ENCODE measurements around the gene ANGPTL8. TPM values are rescaled to one million over a fixed set of nuclear protein-coding genes. Genes with fewer than 3 reads are reported as not detected.
A peak's percentile ranks its signal among the peaks of the same experiment; 100 is the strongest.

ANGPTL8 gene
- total and polyA plus RNA-seq, 2 of the 13 experiments (the other 11 are each of a cell fraction or from before 2014, with no cell fraction given) = 27.3 to 243 TPM

DNA sequence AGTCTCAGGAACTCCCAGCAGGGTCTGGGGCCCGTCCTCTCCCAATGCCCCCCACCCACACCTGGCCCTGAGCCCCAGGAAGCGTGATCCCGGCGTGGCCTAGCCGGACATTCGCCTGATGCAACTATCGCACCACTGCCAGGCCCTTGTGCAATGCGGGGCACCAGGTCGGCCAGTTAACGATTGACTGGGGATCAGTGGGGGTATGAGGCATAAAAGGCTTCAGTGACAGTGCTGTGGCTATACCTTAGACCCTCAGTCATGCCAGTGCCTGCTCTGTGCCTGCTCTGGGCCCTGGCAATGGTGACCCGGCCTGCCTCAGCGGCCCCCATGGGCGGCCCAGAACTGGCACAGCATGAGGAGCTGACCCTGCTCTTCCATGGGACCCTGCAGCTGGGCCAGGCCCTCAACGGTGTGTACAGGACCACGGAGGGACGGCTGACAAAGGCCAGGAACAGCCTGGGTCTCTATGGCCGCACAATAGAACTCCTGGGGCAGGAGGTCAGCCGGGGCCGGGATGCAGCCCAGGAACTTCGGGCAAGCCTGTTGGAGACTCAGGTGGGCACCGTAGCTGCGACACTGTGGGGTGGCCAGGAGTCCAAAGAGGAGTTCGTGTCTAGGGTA is at the start of gene ANGPTL8 (continued):
- TF ChIP-seq FOXP1 (IDR thresholded peaks at IDR 0.05) = no peak
- peak; percentile 74 for TF ChIP-seq FOXP1 (CRISPR knock-in tag; IDR thresholded peaks at IDR 0.05)
- peak; percentile 85 for TF ChIP-seq ZNF253 (CRISPR knock-in tag; IDR thresholded peaks at IDR 0.05; ENCODE audit: borderline replicate concordance)
- peak; percentile 70; the same call in 2 of the 3 replicates for TF ChIP-seq MXI1 (IDR thresholded peaks at IDR 0.05; ENCODE audit: borderline replicate concordance, low read depth, low read length)
- peak; percentile 93; the same call in 1 of the 2 replicates for TF ChIP-seq ZNF747 (CRISPR knock-in tag; IDR thresholded peaks at IDR 0.05; ENCODE audit: borderline replicate concordance)
- TF ChIP-seq, protein P1, sequence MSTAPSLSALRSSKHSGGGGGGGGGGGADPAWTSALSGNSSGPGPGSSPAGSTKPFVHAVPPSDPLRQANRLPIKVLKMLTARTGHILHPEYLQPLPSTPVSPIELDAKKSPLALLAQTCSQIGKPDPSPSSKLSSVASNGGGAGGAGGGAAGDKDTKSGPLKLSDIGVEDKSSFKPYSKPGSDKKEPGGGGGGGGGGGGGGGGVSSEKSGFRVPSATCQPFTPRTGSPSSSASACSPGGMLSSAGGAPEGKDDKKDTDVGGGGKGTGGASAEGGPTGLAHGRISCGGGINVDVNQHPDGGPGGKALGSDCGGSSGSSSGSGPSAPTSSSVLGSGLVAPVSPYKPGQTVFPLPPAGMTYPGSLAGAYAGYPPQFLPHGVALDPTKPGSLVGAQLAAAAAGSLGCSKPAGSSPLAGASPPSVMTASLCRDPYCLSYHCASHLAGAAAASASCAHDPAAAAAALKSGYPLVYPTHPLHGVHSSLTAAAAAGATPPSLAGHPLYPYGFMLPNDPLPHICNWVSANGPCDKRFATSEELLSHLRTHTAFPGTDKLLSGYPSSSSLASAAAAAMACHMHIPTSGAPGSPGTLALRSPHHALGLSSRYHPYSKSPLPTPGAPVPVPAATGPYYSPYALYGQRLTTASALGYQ (CRISPR knock-in tag; IDR thresholded peaks at IDR 0.05) = peak; percentile 85
- TF ChIP-seq ZZZ3 (CRISPR knock-in tag; IDR thresholded peaks at IDR 0.05; ENCODE audit: borderline replicate concordance) = peak; percentile 25; the same call in 1 of the 2 replicates
- peak; percentile 99 for TF ChIP-seq ZNF350 (CRISPR knock-in tag; IDR thresholded peaks at IDR 0.05; ENCODE audit: borderline replicate concordance, low read depth)
- TF ChIP-seq THAP7 (CRISPR knock-in tag; IDR thresholded peaks at IDR 0.05) = no peak
- TF ChIP-seq NFATC3 (CRISPR knock-in tag; IDR thresholded peaks at IDR 0.05) = peak; percentile 92; the same call in 1 of the 2 replicates
- TF ChIP-seq, protein P2, sequence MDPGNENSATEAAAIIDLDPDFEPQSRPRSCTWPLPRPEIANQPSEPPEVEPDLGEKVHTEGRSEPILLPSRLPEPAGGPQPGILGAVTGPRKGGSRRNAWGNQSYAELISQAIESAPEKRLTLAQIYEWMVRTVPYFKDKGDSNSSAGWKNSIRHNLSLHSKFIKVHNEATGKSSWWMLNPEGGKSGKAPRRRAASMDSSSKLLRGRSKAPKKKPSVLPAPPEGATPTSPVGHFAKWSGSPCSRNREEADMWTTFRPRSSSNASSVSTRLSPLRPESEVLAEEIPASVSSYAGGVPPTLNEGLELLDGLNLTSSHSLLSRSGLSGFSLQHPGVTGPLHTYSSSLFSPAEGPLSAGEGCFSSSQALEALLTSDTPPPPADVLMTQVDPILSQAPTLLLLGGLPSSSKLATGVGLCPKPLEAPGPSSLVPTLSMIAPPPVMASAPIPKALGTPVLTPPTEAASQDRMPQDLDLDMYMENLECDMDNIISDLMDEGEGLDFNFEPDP (CRISPR knock-in tag; conservative IDR thresholded peaks at IDR 0.05) = no peak
- peak; percentile 82; the same call in 1 of the 2 replicates for TF ChIP-seq ARHGAP35 (CRISPR knock-in tag; IDR thresholded peaks at IDR 0.05; ENCODE audit: borderline replicate concordance)
- TF ChIP-seq ZNF589 (CRISPR knock-in tag; conservative IDR thresholded peaks at IDR 0.05) = peak; percentile 84
- TF ChIP-seq ZNF260 (CRISPR knock-in tag; IDR thresholded peaks at IDR 0.05; ENCODE audit: borderline replicate concordance, low read depth) = no peak
- TF ChIP-seq MED1 (CRISPR knock-in tag; IDR thresholded peaks at IDR 0.05) = peak; percentile 99
- peak; percentile 93 for TF ChIP-seq ZBTB34 (CRISPR knock-in tag; IDR thresholded peaks at IDR 0.05)
- TF ChIP-seq ZFX (CRISPR knock-in tag; IDR thresholded peaks at IDR 0.05; ENCODE audit: low read depth) = peak; percentile 95
- TF ChIP-seq MYNN (CRISPR knock-in tag; IDR thresholded peaks at IDR 0.05; ENCODE audit: low read depth) = 0 out of 2 replicates have a peak, but pooled peaks have one; percentile 85
- no peak for TF ChIP-seq ZNF572 (CRISPR knock-in tag; IDR thresholded peaks at IDR 0.05)
- peak; percentile 74 for TF ChIP-seq HNRNPH1 (optimal IDR thresholded peaks at IDR 0.05; ENCODE audit: low read depth, low read length)
- peak; percentile 98 for TF ChIP-seq PITX1 (CRISPR knock-in tag; IDR thresholded peaks at IDR 0.05)
- peak; percentile 78 for TF ChIP-seq PHF8 (CRISPR knock-in tag; IDR thresholded peaks at IDR 0.05)
- TF ChIP-seq SP2 (CRISPR knock-in tag; IDR thresholded peaks at IDR 0.05) = no peak

Data from HepG2 (cell line).